Measurements from ENCODE around the gene RBM6.
"Not testable (repeated sequence)": the region's sequence is repeated elsewhere in the genome, so short reads cannot be mapped to it uniquely, and the experiment has no call there.

RBM6 gene

GRCh38 chr3:50003824-50004223 is 63.9 kb downstream of the RBM6 start:
- Histone ChIP-seq H3K36me3 (ENCODE audit: control insufficient read depth, insufficient read depth, low read length) (no peaks in the 10 kb centered on the region), H3K9ac (ENCODE audit: low read length) (no peak overlapping the region), H3K27me3 (ENCODE audit: control insufficient read depth, insufficient read depth, low read length) (no peaks in the 10 kb centered on the region), H3K4me3 (ENCODE audit: low read length) (no peak overlapping the region), H3K4me1 (ENCODE audit: control insufficient read depth, insufficient read depth, low read length) (no peaks in the 10 kb centered on the region), H3K9me3 (ENCODE audit: control insufficient read depth, low read length) (no peaks in the 10 kb centered on the region)

GRCh38 chr3:50008931-50009330 is 69.0 kb downstream of the RBM6 start:
- no peaks in the 10 kb centered on the region for H3K4me1 ChIP-seq (ENCODE audit: control insufficient read depth, insufficient read depth, low read length)
- H3K9me3 ChIP-seq (ENCODE audit: control insufficient read depth, low read length), result no peaks in the 10 kb centered on the region
- no peak overlapping the region for H3K4me3 ChIP-seq (ENCODE audit: low read length)
- no peaks in the 10 kb centered on the region for H3K27me3 ChIP-seq (ENCODE audit: control insufficient read depth, insufficient read depth, low read length)
- no peaks in the 10 kb centered on the region for H3K36me3 ChIP-seq (ENCODE audit: control insufficient read depth, insufficient read depth, low read length)
- no peak overlapping the region for H3K9ac ChIP-seq (ENCODE audit: low read length)

GRCh38 chr3:50010959-50011358 is 71.0 kb downstream of the RBM6 start:
- no peaks in the 10 kb centered on the region for H3K36me3 ChIP-seq (ENCODE audit: control insufficient read depth, insufficient read depth, low read length)
- H3K9ac ChIP-seq (ENCODE audit: low read length), result no peak overlapping the region
- H3K4me3 ChIP-seq (ENCODE audit: low read length), result no peak overlapping the region
- H3K9me3 ChIP-seq (ENCODE audit: control insufficient read depth, low read length), result no peaks in the 10 kb centered on the region
- no peaks in the 10 kb centered on the region for H3K4me1 ChIP-seq (ENCODE audit: control insufficient read depth, insufficient read depth, low read length)
- H3K27me3 ChIP-seq (ENCODE audit: control insufficient read depth, insufficient read depth, low read length), result no peaks in the 10 kb centered on the region

GRCh38 chr3:50015918-50016317 is 76.0 kb downstream of the RBM6 start:
- Histone ChIP-seq H3K36me3 (ENCODE audit: control insufficient read depth, insufficient read depth, low read length) (no peaks in the 10 kb centered on the region), H3K4me3 (ENCODE audit: low read length) (no peak overlapping the region)

GRCh38 chr3:50028346-50028745 is 88.4 kb downstream of the RBM6 start:
- H3K36me3 ChIP-seq (ENCODE audit: control insufficient read depth, insufficient read depth, low read length), result no peaks in the 10 kb centered on the region
- H3K27me3 ChIP-seq (ENCODE audit: control insufficient read depth, insufficient read depth, low read length), result no peaks in the 10 kb centered on the region
- no peaks in the 10 kb centered on the region for H3K4me1 ChIP-seq (ENCODE audit: control insufficient read depth, insufficient read depth, low read length)
- H3K9ac ChIP-seq (ENCODE audit: low read length), result no peak overlapping the region
- no peak overlapping the region for H3K4me3 ChIP-seq (ENCODE audit: low read length)
- no peaks in the 10 kb centered on the region for H3K9me3 ChIP-seq (ENCODE audit: control insufficient read depth, low read length)

More at GRCh38 chr3:50015918-50016317, 76.0 kb downstream of the RBM6 start:
- H3K9me3 ChIP-seq (ENCODE audit: control insufficient read depth, low read length), result no peaks in the 10 kb centered on the region
- H3K27me3 ChIP-seq (ENCODE audit: control insufficient read depth, insufficient read depth, low read length), result no peaks in the 10 kb centered on the region
- no peak overlapping the region for H3K9ac ChIP-seq (ENCODE audit: low read length)
- no peaks in the 10 kb centered on the region for H3K4me1 ChIP-seq (ENCODE audit: control insufficient read depth, insufficient read depth, low read length)

- H3K27me3 ChIP-seq (ENCODE audit: control insufficient read depth, insufficient read depth, low read length); H3K4me1 ChIP-seq (ENCODE audit: control insufficient read depth, insufficient read depth, low read length); H3K9me3 ChIP-seq (ENCODE audit: control insufficient read depth, low read length); H3K4me3 ChIP-seq (ENCODE audit: low read length); H3K36me3 ChIP-seq (ENCODE audit: control insufficient read depth, insufficient read depth, low read length); H3K9ac ChIP-seq (ENCODE audit: low read length): not testable (repeated sequence)
Observed at GRCh38 chr3:50031201-50031600, 91.3 kb downstream of the RBM6 start.

GRCh38 chr3:50044976-50045375 is 105.0 kb downstream of the RBM6 start:
- Histone ChIP-seq H3K9ac (ENCODE audit: low read length) (no peak overlapping the region), H3K9me3 (ENCODE audit: control insufficient read depth, low read length) (no peaks in the 10 kb centered on the region), H3K36me3 (ENCODE audit: control insufficient read depth, insufficient read depth, low read length) (no peaks in the 10 kb centered on the region), H3K4me3 (ENCODE audit: low read length) (no peak overlapping the region), H3K4me1 (ENCODE audit: control insufficient read depth, insufficient read depth, low read length) (no peaks in the 10 kb centered on the region), H3K27me3 (ENCODE audit: control insufficient read depth, insufficient read depth, low read length) (no peaks in the 10 kb centered on the region)

- Histone ChIP-seq H3K9ac (ENCODE audit: low read length) (no peak overlapping the region), H3K4me3 (ENCODE audit: low read length) (no peak overlapping the region), H3K4me1 (ENCODE audit: control insufficient read depth, insufficient read depth, low read length) (no peaks in the 10 kb centered on the region), H3K27me3 (ENCODE audit: control insufficient read depth, insufficient read depth, low read length) (no peaks in the 10 kb centered on the region), H3K36me3 (ENCODE audit: control insufficient read depth, insufficient read depth, low read length) (no peaks in the 10 kb centered on the region), H3K9me3 (ENCODE audit: control insufficient read depth, low read length) (no peaks in the 10 kb centered on the region)
Observed at GRCh38 chr3:50047426-50047825, 107.5 kb downstream of the RBM6 start.

- no peaks in the 10 kb centered on the region for H3K27me3 ChIP-seq (ENCODE audit: control insufficient read depth, insufficient read depth, low read length)
- no peaks in the 10 kb centered on the region for H3K36me3 ChIP-seq (ENCODE audit: control insufficient read depth, insufficient read depth, low read length)
- no peaks in the 10 kb centered on the region for H3K4me1 ChIP-seq (ENCODE audit: control insufficient read depth, insufficient read depth, low read length)
- H3K9ac ChIP-seq (ENCODE audit: low read length), result no peak overlapping the region
- H3K9me3 ChIP-seq (ENCODE audit: control insufficient read depth, low read length), result no peaks in the 10 kb centered on the region
- no peak overlapping the region for H3K4me3 ChIP-seq (ENCODE audit: low read length)
Observed at GRCh38 chr3:50050361-50050760, 110.4 kb downstream of the RBM6 start.

- Histone ChIP-seq H3K36me3 (ENCODE audit: control insufficient read depth, insufficient read depth, low read length) (peaks cover 12% of the 10 kb centered on the region), H3K4me1 (ENCODE audit: control insufficient read depth, insufficient read depth, low read length) (no peaks in the 10 kb centered on the region), H3K9me3 (ENCODE audit: control insufficient read depth, low read length) (no peaks in the 10 kb centered on the region), H3K27me3 (ENCODE audit: control insufficient read depth, insufficient read depth, low read length) (no peaks in the 10 kb centered on the region), H3K4me3 (ENCODE audit: low read length) (no peak overlapping the region), H3K9ac (ENCODE audit: low read length) (no peak overlapping the region)
Observed at GRCh38 chr3:50057756-50058155, 117.8 kb downstream of the RBM6 start.

- peaks cover 9% of the 10 kb centered on the region for H3K36me3 ChIP-seq (ENCODE audit: control insufficient read depth, insufficient read depth, low read length)
- H3K27me3 ChIP-seq (ENCODE audit: control insufficient read depth, insufficient read depth, low read length), result no peaks in the 10 kb centered on the region
- no peak overlapping the region for H3K9ac ChIP-seq (ENCODE audit: low read length)
- no peaks in the 10 kb centered on the region for H3K4me1 ChIP-seq (ENCODE audit: control insufficient read depth, insufficient read depth, low read length)
- H3K4me3 ChIP-seq (ENCODE audit: low read length), result no peak overlapping the region
- no peaks in the 10 kb centered on the region for H3K9me3 ChIP-seq (ENCODE audit: control insufficient read depth, low read length)
Observed at GRCh38 chr3:50068134-50068533, 128.2 kb downstream of the RBM6 start.

- Histone ChIP-seq H3K9ac (ENCODE audit: low read length) (no peak overlapping the region), H3K4me1 (ENCODE audit: control insufficient read depth, insufficient read depth, low read length) (no peaks in the 10 kb centered on the region), H3K27me3 (ENCODE audit: control insufficient read depth, insufficient read depth, low read length) (no peaks in the 10 kb centered on the region), H3K4me3 (ENCODE audit: low read length) (no peak overlapping the region), H3K9me3 (ENCODE audit: control insufficient read depth, low read length) (no peaks in the 10 kb centered on the region), H3K36me3 (ENCODE audit: control insufficient read depth, insufficient read depth, low read length) (no peaks in the 10 kb centered on the region)
Observed at GRCh38 chr3:50078091-50078490, 138.1 kb downstream of the RBM6 start.

- no peaks in the 10 kb centered on the region for H3K9me3 ChIP-seq (ENCODE audit: control insufficient read depth, low read length)
- no peaks in the 10 kb centered on the region for H3K36me3 ChIP-seq (ENCODE audit: control insufficient read depth, insufficient read depth, low read length)
- no peaks in the 10 kb centered on the region for H3K27me3 ChIP-seq (ENCODE audit: control insufficient read depth, insufficient read depth, low read length)
- no peaks in the 10 kb centered on the region for H3K4me1 ChIP-seq (ENCODE audit: control insufficient read depth, insufficient read depth, low read length)
- H3K9ac ChIP-seq (ENCODE audit: low read length), result no peak overlapping the region
- no peak overlapping the region for H3K4me3 ChIP-seq (ENCODE audit: low read length)
Observed at GRCh38 chr3:50078622-50079021, 138.7 kb downstream of the RBM6 start.
